Breast epithelium (tissue), 3 donors: ENCODE data around the gene TNNI3K.

Experiments
- CTCF ChIP-seq, 3 donors: fragments of 450-650 bp; IDR thresholded peaks; one replicate each; pipeline ENCODE4 v1.5.1; 2016 to 2017; ENCODE audit warnings: antibody characterized with exemption in 3 of 3, mild to moderate bottlenecking in 3 of 3, moderate library complexity in 3 of 3
- POLR2AphosphoS5 ChIP-seq, 3 donors: sonication (generic); formaldehyde crosslinking; IDR thresholded peaks; one replicate each; pipeline ENCODE4 v1.6.1; 2017; ENCODE audit warnings: antibody characterized with exemption in 3 of 3

- no peak for TF ChIP-seq CTCF (IDR thresholded peaks at IDR 0.05)
- no peak for TF ChIP-seq POLR2AphosphoS5 (IDR thresholded peaks at IDR 0.05)
Observed at GRCh38 chr1:74399249-74399648, 164.1 kb downstream of the TNNI3K start.
